HG03442 (cell line): ENCODE data around the gene S100PBP.

ENCODE experiments used
- ATAC-seq: cut with Tn5 transposase; IDR thresholded peaks from one replicate; pipeline ENCODE4 v1.9.1; 2021; ENCODE audit warnings: mild to moderate bottlenecking, moderate library complexity; ENCODE audit not compliant: unreplicated experiment

The S100PBP gene

GRCh38 chr1:32825181-32825580, 7.7 kb downstream of the S100PBP start:
- no peak for ATAC-seq

- no peak for ATAC-seq
Measured at GRCh38 chr1:32828341-32828740, 10.9 kb downstream of the S100PBP start.

GRCh38 chr1:32830092-32830852, 12.8 kb downstream of the S100PBP start:
- ATAC-seq: no peak

- ATAC-seq: no peak
Measured at GRCh38 chr1:32831878-32832277, 14.4 kb downstream of the S100PBP start.

GRCh38 chr1:32848354-32849063, 31.1 kb downstream of the S100PBP start:
- no peak for ATAC-seq

GRCh38 chr1:32855861-32856617, 38.6 kb downstream of the S100PBP start:
- ATAC-seq: no peak

GRCh38 chr1:32858136-32858535, 40.7 kb downstream of the S100PBP start:
- ATAC-seq: no peak

- no peak for ATAC-seq
Measured at GRCh38 chr1:32858791-32859190, 41.3 kb downstream of the S100PBP start.

- ATAC-seq: no peak
Measured at GRCh38 chr1:32859915-32860314, 42.5 kb downstream of the S100PBP start.

GRCh38 chr1:32860566-32860965, 43.1 kb downstream of the S100PBP start:
- ATAC-seq: no peak

- ATAC-seq: no peak
Measured at GRCh38 chr1:32861904-32862695, 44.6 kb downstream of the S100PBP start.

- no peak for ATAC-seq
Measured at GRCh38 chr1:32863218-32863880, 45.9 kb downstream of the S100PBP start.

- no peak for ATAC-seq
Measured at GRCh38 chr1:32863881-32864245, 46.4 kb downstream of the S100PBP start.

- no peak for ATAC-seq
Measured at GRCh38 chr1:32864375-32865019, 47.0 kb downstream of the S100PBP start.

GRCh38 chr1:32865639-32866405, 48.4 kb downstream of the S100PBP start:
- no peak for ATAC-seq

GRCh38 chr1:32867151-32867550, 49.7 kb downstream of the S100PBP start:
- ATAC-seq: no peak

GRCh38 chr1:32867671-32868070, 50.2 kb downstream of the S100PBP start:
- ATAC-seq: no peak

- ATAC-seq: no peak
Measured at GRCh38 chr1:32868085-32868484, 50.6 kb downstream of the S100PBP start.

GRCh38 chr1:32868806-32869455, 51.5 kb downstream of the S100PBP start:
- no peak for ATAC-seq
